Panc1 (cell line): ENCODE data around the gene SMNDC1. TPM values are rescaled to one million over a fixed set of nuclear protein-coding genes. Genes with fewer than 3 reads are reported as not detected.

Experiments
- ATAC-seq: fragments of 200-7000 bp; cut with Tn5 transposase; 2 replicates; pipeline ENCODE4 v1.9.1; 2020; ENCODE audit warnings: mild to moderate bottlenecking, moderate library complexity
- BruUV-seq: library from RNA; stranded (reverse); fragments of 400-500 nt; replicated peaks from 2 replicates; lab custom pipeline; 2021; lab: Mats Ljungman, UMichigan
- CTCF ChIA-PET: fragments of 300-600 bp; sonication (Branson Sonifier 250); formaldehyde crosslinking; loops from one replicate; lab custom pipeline; 2022; ENCODE audit warnings: antibody characterized with exemption; lab: Charles Lee
- POLR2A ChIA-PET: fragments of 300-600 bp; sonication (Branson Sonifier 250); formaldehyde crosslinking; loops from one replicate; lab custom pipeline; 2022; ENCODE audit warnings: antibody characterized with exemption; lab: Charles Lee
- DNase-seq: peaks from one replicate; pipeline ENCODE4 v3.0.0-alpha.2; 2010; ENCODE audit warnings: low read depth, low spot score
- H3K27ac ChIP-seq: 2 replicates; pipeline ENCODE4 v1.5.1; 2011; ENCODE audit warnings: mild to moderate bottlenecking, low read length, inconsistent platforms
- H3K27me3 ChIP-seq: fragments of 200-500 bp; sonication (Bioruptor generic); 2 replicates; pipeline ENCODE4 v1.6.0; 2014; ENCODE audit warnings: low read length, inconsistent platforms; ENCODE audit not compliant: control insufficient read depth, insufficient read depth
- H3K36me3 ChIP-seq: fragments of 200-500 bp; sonication (Bioruptor generic); 2 replicates; pipeline ENCODE4 v1.5.1; 2014; ENCODE audit warnings: inconsistent platforms, mild to moderate bottlenecking, low read length, moderate library complexity; ENCODE audit not compliant: control insufficient read depth, insufficient read depth
- H3K4me1 ChIP-seq: 2 replicates; pipeline ENCODE4 v1.5.1; 2011; ENCODE audit warnings: inconsistent platforms, mild to moderate bottlenecking, low read length, moderate library complexity; ENCODE audit not compliant: control insufficient read depth, insufficient read depth
- H3K4me3 ChIP-seq, 2 experiments: 2 replicates each; pipeline ENCODE4 v1.5.1; 2011 to 2012; ENCODE audit warnings: low read depth in 2 of 2, low read length in 2 of 2, mild to moderate bottlenecking in 2 of 2, inconsistent platforms in 1 of 2, moderate library complexity in 1 of 2
- H3K9me3 ChIP-seq: fragments of 200-500 bp; sonication (Bioruptor generic); 2 replicates; pipeline ENCODE4 v1.5.1; 2014; ENCODE audit warnings: low read depth, mild to moderate bottlenecking, inconsistent platforms, low read length, moderate library complexity; ENCODE audit not compliant: control insufficient read depth, insufficient read depth
- CTCF ChIP-seq: fragments of 450-650 bp; IDR thresholded peaks from 2 replicates; pipeline ENCODE4 v1.5.1; 2017; ENCODE audit warnings: mild to moderate bottlenecking
- POLR2AphosphoS5 ChIP-seq: IDR thresholded peaks from 2 replicates; pipeline ENCODE4 v1.6.1; 2012; ENCODE audit warnings: mild to moderate bottlenecking, low read depth, low read length, moderate library complexity
- REST ChIP-seq, 2 experiments: IDR thresholded peaks; 2 replicates each; pipeline ENCODE4 v1.6.1; 2011 to 2012; ENCODE audit warnings: low read depth in 2 of 2, control low read depth in 1 of 2, low read length in 1 of 2, mild to moderate bottlenecking in 1 of 2, moderate library complexity in 1 of 2; ENCODE audit not compliant: insufficient read depth in 1 of 2
- SIN3A ChIP-seq: IDR thresholded peaks from 2 replicates; pipeline ENCODE4 v1.6.1; 2012; ENCODE audit warnings: low read depth, mild to moderate bottlenecking, low read length, moderate library complexity, borderline replicate concordance; ENCODE audit not compliant: insufficient read depth
- TCF7L2 ChIP-seq: IDR thresholded peaks from 2 replicates; pipeline ENCODE4 v1.6.1; 2011; ENCODE audit warnings: mild to moderate bottlenecking, low read depth, low read length, inconsistent platforms
- in situ Hi-C: cut with HindIII; loops from 2 replicates; pipeline ENCODE4 v1.10.0; 2016; ENCODE audit warnings: low sequenced_read_pairs, low pct_unique_long_range_greater_than_20kb
- intact Hi-C: fragments of 100-400 bp; cut with micrococcal nuclease; formaldehyde crosslinking; loops from one replicate; pipeline ENCODE4 v1.10.0; 2022; ENCODE audit not compliant: unreplicated experiment
- total RNA-seq: library from RNA; stranded (reverse); gene quantifications from one replicate; pipeline ENCODE4 v1.2.1, GENCODE V29; 2021; ENCODE audit not compliant: unreplicated experiment

SMNDC1 gene
- total RNA-seq, 1 experiment from 2014 or later: 62.2 TPM

- ChIA-PET POLR2A (no interaction called here), CTCF (no interaction called here)
- no peak overlapping the region for H3K27ac ChIP-seq
- H3K4me3 ChIP-seq: no peak overlapping the region
- DNase-seq (no peak), ATAC-seq (no peak)
- H3K4me1 ChIP-seq: no peaks in the 10 kb centered on the region
- H3K36me3 ChIP-seq: no peaks in the 10 kb centered on the region
- in situ Hi-C loops: no loop called here
- intact Hi-C loops: no loop called here
- H3K9me3 ChIP-seq: no peaks in the 10 kb centered on the region
- BruUV-seq: no TSS peak
- no peaks in the 10 kb centered on the region for H3K27me3 ChIP-seq
- TF ChIP-seq CTCF: no peak
- TF ChIP-seq SIN3A: no peak
- no peak for TF ChIP-seq REST (IDR thresholded peaks at IDR 0.05; ENCODE audit: insufficient read depth in 1 of 2, low read depth in 2 of 2, low read length in 1 of 2)
- no peak for TF ChIP-seq TCF7L2
- no peak for TF ChIP-seq POLR2AphosphoS5
Observed at GRCh38 chr10:110346914-110347313, 42.2 kb upstream of the SMNDC1 start.

- in situ Hi-C loops (no loop called here), intact Hi-C loops (no loop called here)
- DNase-seq (no peak), ATAC-seq (no peak)
- no peak for TF ChIP-seq CTCF
- no peak for TF ChIP-seq POLR2AphosphoS5
- TF ChIP-seq SIN3A: no peak
- TF ChIP-seq TCF7L2: no peak
- TF ChIP-seq REST (IDR thresholded peaks at IDR 0.05; ENCODE audit: insufficient read depth in 1 of 2, low read depth in 2 of 2, low read length in 1 of 2): no peak
- ChIA-PET POLR2A (no interaction called here), CTCF (interaction anchor here (0.8 kb wide), 1 partner anchor 258 kb away, joined by 4 read pairs; no protein-coding TSS in a partner anchor)
- Histone ChIP-seq H3K27me3 (no peaks in the 10 kb centered on the region), H3K36me3 (no peaks in the 10 kb centered on the region), H3K9me3 (no peaks in the 10 kb centered on the region), H3K4me1 (no peaks in the 10 kb centered on the region), H3K27ac (no peak overlapping the region), H3K4me3 (no peak overlapping the region)
- BruUV-seq: no TSS peak
Observed at GRCh38 chr10:110345286-110345685, 40.6 kb upstream of the SMNDC1 start.
